Activated CD8-positive, alpha-beta memory T cell treated with anti-CD3 and anti-CD28 coated beads, Interleukin-2, amount 50 U/mL, for 24 hours (primary cell): ENCODE results near the gene TEX38.
A peak's percentile ranks its signal among the peaks of the same experiment; 100 is the strongest.
"Not testable (repeated sequence)": the region's sequence is repeated elsewhere in the genome, so short reads cannot be mapped to it uniquely, and the experiment has no call there.

Experiments used
- DNase-seq: peaks from one replicate; pipeline ENCODE4 v3.0.0-alpha.2; 2020; ENCODE audit errors: extremely low read depth

TEX38 gene

GRCh38 chr1:46687921-46688509 lies 16.4 kb downstream of the TEX38 start:
- no peak for DNase-seq

- DNase-seq: no peak
Measured at GRCh38 chr1:46689356-46689755, 17.7 kb downstream of the TEX38 start.

- no peak for DNase-seq
Measured at GRCh38 chr1:46689897-46690296, 18.2 kb downstream of the TEX38 start.

GRCh38 chr1:46690931-46691421 lies 19.3 kb downstream of the TEX38 start:
- DNase-seq: no peak

- DNase-seq: no peak
Measured at GRCh38 chr1:46691997-46692790, 20.5 kb downstream of the TEX38 start.

- no peak for DNase-seq
Measured at GRCh38 chr1:46692811-46693770, 21.4 kb downstream of the TEX38 start.

GRCh38 chr1:46694676-46695075 lies 23.0 kb downstream of the TEX38 start:
- not testable (repeated sequence) for DNase-seq

- DNase-seq: no peak
Measured at GRCh38 chr1:46697053-46697452, 25.4 kb downstream of the TEX38 start.

GRCh38 chr1:46699666-46700065 lies 28.0 kb downstream of the TEX38 start:
- no peak for DNase-seq

- DNase-seq: no peak
Measured at GRCh38 chr1:46703927-46704641, 32.4 kb downstream of the TEX38 start.

- no peak for DNase-seq
Measured at GRCh38 chr1:46705408-46705807, 33.8 kb downstream of the TEX38 start.

- DNase-seq: no peak
Measured at GRCh38 chr1:46708121-46708520, 36.5 kb downstream of the TEX38 start.

GRCh38 chr1:46714976-46715375 lies 43.3 kb downstream of the TEX38 start:
- DNase-seq: no peak

- no peak for DNase-seq
Measured at GRCh38 chr1:46717654-46718053, 46.0 kb downstream of the TEX38 start.

- no peak for DNase-seq
Measured at GRCh38 chr1:46718340-46718726, 46.7 kb downstream of the TEX38 start.

- DNase-seq: peak; percentile 96
Measured at GRCh38 chr1:46718727-46719622, 47.3 kb downstream of the TEX38 start, which contains the start of gene EFCAB14. EFCAB14 (minus strand) TSS chr1:46719114; CDS start chr1:46718087, 1,027 bp downstream.

GRCh38 chr1:46719689-46720088 lies 48.0 kb downstream of the TEX38 start:
- no peak for DNase-seq

GRCh38 chr1:46720319-46720718 lies 48.7 kb downstream of the TEX38 start:
- DNase-seq: not testable (repeated sequence)

GRCh38 chr1:46721204-46721603 lies 49.5 kb downstream of the TEX38 start:
- DNase-seq: no peak

GRCh38 chr1:46721686-46722205 lies 50.1 kb downstream of the TEX38 start:
- no peak for DNase-seq
